Gastrocnemius medialis (tissue), 4 donors: Measurements from ENCODE around the gene C5.

Experiments
- POLR2A ChIP-seq, 2 donors: fragments of 450-650 bp; IDR thresholded peaks; one replicate each; pipeline ENCODE4 v1.6.1; 2017; ENCODE audit warnings: antibody characterized with exemption in 2 of 2, mild to moderate bottlenecking in 2 of 2, moderate library complexity in 2 of 2
- TF ChIP-seq, protein P1 (sequence below), 5 experiments: fragments of 450-650 bp in 3 of 5; fragments of 200-600 bp in 2 of 5; sonication (generic) in 2 of 5; IDR thresholded peaks in 4 of 5; conservative IDR thresholded peaks in 1 of 5; 1 replicate in 4 of 5; 2 replicates in 1 of 5; pipeline ENCODE4 v1.5.1; 2016 to 2019; ENCODE audit warnings: antibody characterized with exemption in 5 of 5, mild to moderate bottlenecking in 3 of 5, moderate library complexity in 3 of 5

DNA sequence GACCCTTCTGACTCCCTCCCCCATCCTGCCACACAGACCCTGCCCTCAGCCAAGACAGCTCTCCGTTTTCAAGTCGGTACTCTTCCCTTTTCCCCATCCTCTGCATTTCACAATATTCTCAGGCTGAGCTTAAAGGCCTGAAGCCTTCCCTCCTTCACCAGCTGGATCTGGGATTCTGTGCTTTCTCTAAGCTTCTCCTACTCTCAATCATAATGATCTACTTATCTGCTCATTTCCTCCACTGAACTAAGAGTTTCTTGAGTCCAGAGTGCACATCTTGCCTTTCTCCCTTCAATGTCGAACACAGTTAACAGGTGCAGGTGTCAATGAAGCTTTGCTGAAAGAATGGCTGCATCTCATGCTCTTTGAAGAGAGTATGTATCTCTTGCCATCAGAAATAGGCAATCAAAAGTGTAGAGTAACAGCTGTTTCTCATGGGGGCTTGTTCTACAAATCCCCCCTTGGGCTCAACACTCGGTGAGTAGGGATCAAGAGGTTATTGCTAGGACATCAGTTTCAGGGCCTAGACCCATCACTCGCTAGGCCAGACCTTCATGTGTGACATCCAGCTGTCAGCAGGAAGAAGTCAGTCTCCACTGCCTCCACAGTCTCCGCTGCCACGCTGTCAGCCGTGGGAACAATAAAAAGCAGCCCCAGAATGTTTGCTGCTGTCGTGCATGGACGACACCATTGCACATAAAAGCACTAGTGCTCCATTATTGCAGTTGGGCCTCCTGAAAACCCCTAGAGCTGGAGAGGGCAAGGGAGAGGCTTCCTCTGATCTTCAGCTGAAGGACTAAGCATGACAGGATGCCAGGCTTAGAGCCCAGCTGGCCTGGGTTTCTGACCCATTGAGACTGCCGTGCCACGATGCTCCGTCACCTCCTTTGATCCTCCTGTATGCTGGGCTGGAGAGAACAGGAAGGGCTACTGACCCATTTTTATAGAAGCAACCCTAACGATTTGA lies 147.2 kb downstream of the C5 start:
- TF ChIP-seq, protein P1, sequence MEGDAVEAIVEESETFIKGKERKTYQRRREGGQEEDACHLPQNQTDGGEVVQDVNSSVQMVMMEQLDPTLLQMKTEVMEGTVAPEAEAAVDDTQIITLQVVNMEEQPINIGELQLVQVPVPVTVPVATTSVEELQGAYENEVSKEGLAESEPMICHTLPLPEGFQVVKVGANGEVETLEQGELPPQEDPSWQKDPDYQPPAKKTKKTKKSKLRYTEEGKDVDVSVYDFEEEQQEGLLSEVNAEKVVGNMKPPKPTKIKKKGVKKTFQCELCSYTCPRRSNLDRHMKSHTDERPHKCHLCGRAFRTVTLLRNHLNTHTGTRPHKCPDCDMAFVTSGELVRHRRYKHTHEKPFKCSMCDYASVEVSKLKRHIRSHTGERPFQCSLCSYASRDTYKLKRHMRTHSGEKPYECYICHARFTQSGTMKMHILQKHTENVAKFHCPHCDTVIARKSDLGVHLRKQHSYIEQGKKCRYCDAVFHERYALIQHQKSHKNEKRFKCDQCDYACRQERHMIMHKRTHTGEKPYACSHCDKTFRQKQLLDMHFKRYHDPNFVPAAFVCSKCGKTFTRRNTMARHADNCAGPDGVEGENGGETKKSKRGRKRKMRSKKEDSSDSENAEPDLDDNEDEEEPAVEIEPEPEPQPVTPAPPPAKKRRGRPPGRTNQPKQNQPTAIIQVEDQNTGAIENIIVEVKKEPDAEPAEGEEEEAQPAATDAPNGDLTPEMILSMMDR (IDR thresholded peaks at IDR 0.05 in 4 of 5, conservative IDR thresholded peaks at IDR 0.05 in 1 of 5) = no peak
- no peak for TF ChIP-seq POLR2A (IDR thresholded peaks at IDR 0.05)
